ENCODE results near the gene DCDC2.

GRCh38 chr6:24253360-24253759 lies 104.5 kb downstream of the DCDC2 start:
- TF ChIP-seq EP300 (IDR thresholded peaks at IDR 0.05) = no peak
- no peak for TF ChIP-seq CTCF (IDR thresholded peaks at IDR 0.05)
- TF ChIP-seq POLR2A (IDR thresholded peaks at IDR 0.05) = no peak

All from tibial nerve (tissue), 4 donors.